ENCODE data around the gene SLC7A1.

The SLC7A1 gene

DNA sequence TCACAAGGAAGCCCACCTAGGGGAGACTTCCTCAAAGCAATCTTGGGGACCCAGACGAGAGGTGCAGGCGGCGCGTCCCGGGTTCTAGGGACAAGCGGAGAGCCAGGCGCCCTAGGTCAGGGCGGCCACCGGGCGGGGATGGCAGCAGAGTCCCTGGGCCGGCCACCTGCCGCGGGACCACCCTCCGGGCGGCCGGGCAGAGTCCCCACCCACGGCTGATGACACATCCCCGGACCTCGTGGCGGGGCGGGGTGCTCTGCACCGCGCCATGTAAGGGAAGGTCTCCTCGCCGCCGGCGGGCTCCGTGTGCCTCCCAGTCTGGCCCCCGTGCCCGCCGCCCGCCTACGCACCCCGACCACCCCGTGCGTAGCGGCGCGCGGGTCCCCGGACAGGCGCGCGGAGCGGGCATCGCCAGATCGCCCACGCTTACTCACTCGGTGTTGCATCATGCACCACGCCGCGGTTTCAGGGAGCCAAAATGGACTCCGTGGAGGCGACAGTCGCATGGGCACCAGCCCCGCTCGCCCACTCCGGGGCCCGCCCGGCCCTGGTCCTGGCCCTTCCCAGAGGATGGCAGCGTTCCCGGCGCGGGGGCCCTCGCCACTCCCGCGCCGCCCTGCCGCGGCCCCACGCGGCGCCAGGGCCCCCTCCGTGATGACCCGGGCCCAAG, 643 bp downstream of the SLC7A1 start:
- H3K27ac ChIP-seq (ENCODE audit: low read depth, low read length): peak overlapping the region; percentile 78
- peak overlapping the region; percentile 27 for H2AFZ ChIP-seq (ENCODE audit: low read depth, low read length, severe bottlenecking)
- H3K9me2 ChIP-seq (replicated peaks; ENCODE audit: insufficient read depth, low read length): no peaks in the 10 kb centered on the region
- H3K4me2 ChIP-seq (ENCODE audit: low read depth, low read length, poor library complexity, severe bottlenecking): peak overlapping the region; percentile 82
- peaks cover 8% of the 10 kb centered on the region; the same call in 1 of the 2 replicates for H4K20me1 ChIP-seq (ENCODE audit: low read depth, low read length)
- H3K9ac ChIP-seq (ENCODE audit: low read length): peak overlapping the region; percentile 93
- no peaks in the 10 kb centered on the region for H3K36me3 ChIP-seq (ENCODE audit: low read length)
- H3K79me2 ChIP-seq (ENCODE audit: insufficient read depth, low read length): peaks cover 55% of the 10 kb centered on the region
- no peaks in the 10 kb centered on the region for H3K27me3 ChIP-seq (ENCODE audit: low read length)
- TF ChIP-seq, protein P1, sequence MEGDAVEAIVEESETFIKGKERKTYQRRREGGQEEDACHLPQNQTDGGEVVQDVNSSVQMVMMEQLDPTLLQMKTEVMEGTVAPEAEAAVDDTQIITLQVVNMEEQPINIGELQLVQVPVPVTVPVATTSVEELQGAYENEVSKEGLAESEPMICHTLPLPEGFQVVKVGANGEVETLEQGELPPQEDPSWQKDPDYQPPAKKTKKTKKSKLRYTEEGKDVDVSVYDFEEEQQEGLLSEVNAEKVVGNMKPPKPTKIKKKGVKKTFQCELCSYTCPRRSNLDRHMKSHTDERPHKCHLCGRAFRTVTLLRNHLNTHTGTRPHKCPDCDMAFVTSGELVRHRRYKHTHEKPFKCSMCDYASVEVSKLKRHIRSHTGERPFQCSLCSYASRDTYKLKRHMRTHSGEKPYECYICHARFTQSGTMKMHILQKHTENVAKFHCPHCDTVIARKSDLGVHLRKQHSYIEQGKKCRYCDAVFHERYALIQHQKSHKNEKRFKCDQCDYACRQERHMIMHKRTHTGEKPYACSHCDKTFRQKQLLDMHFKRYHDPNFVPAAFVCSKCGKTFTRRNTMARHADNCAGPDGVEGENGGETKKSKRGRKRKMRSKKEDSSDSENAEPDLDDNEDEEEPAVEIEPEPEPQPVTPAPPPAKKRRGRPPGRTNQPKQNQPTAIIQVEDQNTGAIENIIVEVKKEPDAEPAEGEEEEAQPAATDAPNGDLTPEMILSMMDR (IDR thresholded peaks at IDR 0.05; ENCODE audit: insufficient read depth, low read length, poor library complexity, severe bottlenecking): no peak
- TF ChIP-seq EZH2phosphoT487 (conservative IDR thresholded peaks at IDR 0.05; ENCODE audit: low read length): no peak
- no peaks in the 10 kb centered on the region for H3K9me3 ChIP-seq (ENCODE audit: insufficient read depth, low read length)
- no peaks in the 10 kb centered on the region for H3F3A ChIP-seq (ENCODE audit: insufficient read depth)
- peak overlapping the region; percentile 68 for H3K4me3 ChIP-seq (ENCODE audit: insufficient read depth, low read length, poor library complexity, severe bottlenecking)

DNA sequence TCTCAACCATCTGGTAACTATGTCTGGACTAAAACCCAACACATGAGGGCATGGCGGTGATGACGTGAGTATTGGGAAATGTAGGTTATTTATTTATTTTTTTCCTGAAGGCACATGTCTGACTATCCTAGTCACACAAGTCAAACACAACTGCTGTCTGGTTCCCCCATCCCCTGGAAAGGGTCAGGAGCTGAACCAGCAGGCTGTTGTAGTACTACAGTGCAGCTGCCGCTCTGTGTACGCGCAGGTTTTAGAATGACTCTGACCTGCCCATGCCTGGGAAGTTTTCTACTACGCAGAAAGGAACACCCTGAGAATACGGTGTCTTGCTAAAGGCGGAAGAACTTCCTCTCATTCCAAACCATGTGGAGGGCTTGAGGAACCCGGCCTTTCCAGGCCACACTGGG, 1.2 kb downstream of the SLC7A1 start:
- H3K27me3 ChIP-seq (ENCODE audit: low read length): no peaks in the 10 kb centered on the region
- H3F3A ChIP-seq (ENCODE audit: insufficient read depth): no peaks in the 10 kb centered on the region
- peak overlapping the region; percentile 78 for H3K27ac ChIP-seq (ENCODE audit: low read depth, low read length)
- peak overlapping the region; percentile 68 for H3K4me3 ChIP-seq (ENCODE audit: insufficient read depth, low read length, poor library complexity, severe bottlenecking)
- H3K9me3 ChIP-seq (ENCODE audit: insufficient read depth, low read length): no peaks in the 10 kb centered on the region
- peak overlapping the region; percentile 82 for H3K4me2 ChIP-seq (ENCODE audit: low read depth, low read length, poor library complexity, severe bottlenecking)
- peaks cover 8% of the 10 kb centered on the region; the same call in 1 of the 2 replicates for H4K20me1 ChIP-seq (ENCODE audit: low read depth, low read length)
- H3K79me2 ChIP-seq (ENCODE audit: insufficient read depth, low read length): peaks cover 61% of the 10 kb centered on the region
- H3K9ac ChIP-seq (ENCODE audit: low read length): peak overlapping the region; percentile 93
- H3K9me2 ChIP-seq (replicated peaks; ENCODE audit: insufficient read depth, low read length): no peaks in the 10 kb centered on the region
- no peaks in the 10 kb centered on the region for H3K36me3 ChIP-seq (ENCODE audit: low read length)
- TF ChIP-seq, protein P1 (IDR thresholded peaks at IDR 0.05; ENCODE audit: insufficient read depth, low read length, poor library complexity, severe bottlenecking): no peak
- TF ChIP-seq EZH2phosphoT487 (conservative IDR thresholded peaks at IDR 0.05; ENCODE audit: low read length): no peak
- H2AFZ ChIP-seq (ENCODE audit: low read depth, low read length, severe bottlenecking): peak overlapping the region; percentile 27

DNA sequence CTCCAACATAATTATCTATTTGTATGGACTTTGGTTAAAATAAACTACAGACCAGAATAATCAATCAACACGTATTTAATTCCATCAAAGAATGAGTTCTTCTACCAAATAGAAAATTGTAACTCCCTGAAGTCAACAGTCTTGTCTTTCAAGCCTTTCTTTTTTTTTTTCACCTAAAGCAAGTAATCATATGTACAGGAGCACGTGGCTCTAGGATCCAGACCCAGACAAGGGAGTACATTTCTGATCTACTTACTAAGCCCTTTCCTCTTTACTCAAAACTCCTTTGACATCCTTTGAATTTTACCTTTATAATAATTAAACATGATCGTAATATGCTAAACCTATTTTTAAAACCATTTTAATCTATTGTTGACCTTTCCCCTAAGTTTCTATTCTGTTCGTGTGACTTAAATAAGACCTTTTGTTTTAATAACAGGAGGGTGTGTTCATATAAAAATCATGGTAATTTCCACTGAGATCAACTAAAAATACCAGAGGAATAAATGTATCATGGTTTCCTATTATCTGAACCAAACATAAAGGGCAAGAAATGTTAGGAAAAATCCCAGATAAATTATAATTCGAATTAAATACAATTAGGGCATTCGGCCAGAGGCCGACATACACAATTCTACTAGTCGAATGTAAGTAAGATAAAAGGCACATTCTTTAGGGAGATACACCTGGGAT, 1.7 kb downstream of the SLC7A1 start:
- Histone ChIP-seq H3K4me2 (ENCODE audit: low read depth, low read length, poor library complexity, severe bottlenecking) (peak overlapping the region; percentile 82), H3K9me3 (ENCODE audit: insufficient read depth, low read length) (no peaks in the 10 kb centered on the region), H2AFZ (ENCODE audit: low read depth, low read length, severe bottlenecking) (no peak overlapping the region), H3F3A (ENCODE audit: insufficient read depth) (no peaks in the 10 kb centered on the region), H3K27ac (ENCODE audit: low read depth, low read length) (peak overlapping the region; percentile 78; the same call in 1 of the 2 replicates), H3K9ac (ENCODE audit: low read length) (peak overlapping the region; percentile 93), H3K79me2 (ENCODE audit: insufficient read depth, low read length) (peaks cover 66% of the 10 kb centered on the region), H3K9me2 (replicated peaks; ENCODE audit: insufficient read depth, low read length) (no peaks in the 10 kb centered on the region), H3K27me3 (ENCODE audit: low read length) (no peaks in the 10 kb centered on the region), H3K4me3 (ENCODE audit: insufficient read depth, low read length, poor library complexity, severe bottlenecking) (peak overlapping the region; percentile 68), H3K36me3 (ENCODE audit: low read length) (no peaks in the 10 kb centered on the region), H4K20me1 (ENCODE audit: low read depth, low read length) (peaks cover 8% of the 10 kb centered on the region; the same call in 1 of the 2 replicates)
- TF ChIP-seq, protein P1 (IDR thresholded peaks at IDR 0.05; ENCODE audit: insufficient read depth, low read length, poor library complexity, severe bottlenecking): no peak
- TF ChIP-seq EZH2phosphoT487 (conservative IDR thresholded peaks at IDR 0.05; ENCODE audit: low read length): no peak
